NCI-H146 treated with DMSO at 0.1 percent for 48 hours (cell line): ENCODE results near the gene VPS33A.
"Not testable (repeated sequence)": the region's sequence is repeated elsewhere in the genome, so short reads cannot be mapped to it uniquely, and the experiment has no call there.

Source experiments
- DNase-seq: peaks from one replicate; lab custom pipeline; 2025; ENCODE audit not compliant: unreplicated experiment; lab: John Stamatoyannopoulos, UW

VPS33A gene

DNA sequence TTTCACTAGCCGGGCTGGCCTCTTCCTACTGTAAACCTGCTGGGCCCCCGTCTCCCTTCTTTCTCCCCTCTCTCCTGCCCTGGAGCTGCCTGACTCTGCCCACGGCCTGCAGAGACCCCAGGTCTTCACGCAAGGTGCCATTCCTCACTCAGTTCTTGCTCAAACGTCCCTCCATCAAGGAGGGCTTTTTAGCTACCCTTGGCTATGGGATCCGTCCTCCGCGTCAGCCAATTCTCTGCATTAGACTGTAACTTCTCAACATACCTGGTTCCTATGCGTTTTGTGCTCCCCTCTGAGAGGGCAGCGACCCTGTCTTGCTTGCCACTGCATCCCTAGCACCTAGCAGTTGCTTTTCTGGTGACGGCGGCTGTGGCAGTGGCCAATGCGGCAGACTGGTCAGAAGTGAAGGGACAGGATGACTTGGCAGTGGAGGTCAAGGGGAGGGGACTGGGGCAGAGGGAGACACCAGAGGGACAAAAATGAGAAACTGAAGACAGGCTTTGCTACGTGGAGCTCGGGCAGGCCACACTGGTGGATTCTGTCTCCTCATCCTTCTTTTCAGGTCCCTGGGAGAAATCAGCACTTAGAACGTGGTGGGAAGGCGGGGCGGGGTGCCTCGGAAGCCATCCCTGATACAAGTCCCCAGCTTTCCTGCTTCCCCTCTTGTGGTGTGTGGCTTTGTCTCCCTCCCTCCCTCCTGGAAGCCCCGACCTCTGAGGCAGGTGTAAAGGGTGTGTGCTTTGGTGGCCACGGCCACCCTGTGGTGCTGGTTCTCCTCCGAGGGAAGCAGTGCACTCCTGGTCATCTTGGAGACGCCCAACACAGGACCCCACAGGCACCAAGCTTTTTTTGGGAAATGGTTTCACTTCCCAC is 61.0 kb downstream of the VPS33A start:
- no peak for DNase-seq

- no peak for DNase-seq
These were observed 61.9 kb downstream of the VPS33A start for GRCh38 chr12:122204167-122205052.

DNA sequence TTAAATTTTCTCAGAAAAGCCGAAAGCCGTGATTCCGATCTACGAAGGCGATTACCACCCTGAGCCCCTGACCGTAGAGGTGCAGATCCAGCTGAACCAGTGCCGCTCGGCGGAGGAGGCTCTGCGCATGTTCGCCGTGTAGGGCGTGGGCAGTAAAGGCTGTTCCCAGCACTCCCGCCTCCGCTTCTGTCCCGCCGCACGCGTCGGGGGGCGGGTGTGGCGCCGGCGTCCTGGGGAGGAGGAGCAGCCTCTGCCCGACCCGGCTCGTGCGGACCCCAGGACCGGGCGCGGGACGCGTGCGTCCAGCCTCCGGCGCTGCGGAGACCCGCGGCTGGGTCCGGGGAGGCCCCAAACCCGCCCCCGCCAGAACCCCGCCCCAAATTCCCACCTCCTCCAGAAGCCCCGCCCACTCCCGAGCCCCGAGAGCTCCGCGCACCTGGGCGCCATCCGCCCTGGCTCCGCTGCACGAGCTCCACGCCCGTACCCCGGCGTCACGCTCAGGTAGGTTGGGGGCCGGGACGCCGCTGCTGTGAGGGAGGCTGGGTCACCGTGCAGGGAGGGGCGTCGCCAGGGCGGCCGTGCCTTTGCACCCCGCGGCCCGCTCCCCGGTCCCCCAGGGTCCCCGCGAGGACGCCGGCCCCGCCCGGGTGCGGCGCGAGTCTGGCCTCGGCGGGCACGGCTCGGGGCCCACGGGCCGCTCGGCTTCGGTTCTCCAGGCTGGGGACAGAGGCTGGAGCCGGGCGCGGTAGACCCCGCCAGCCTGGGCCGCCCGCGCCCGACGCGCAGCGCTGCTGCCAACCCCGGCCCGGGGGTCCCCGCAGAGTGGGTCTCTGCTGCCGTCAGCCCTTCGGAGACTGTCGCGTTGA is 62.8 kb downstream of the VPS33A start, which contains the start of gene B3GNT4:
Gene B3GNT4 (plus strand): TSS at position 409 of the 866 bp plus-strand sequence. CDS start 910 bp downstream, outside the sequence.
- DNase-seq, result peak; percentile 49

GRCh38 chr12:122202811-122203210 is 63.5 kb downstream of the VPS33A start:
- not testable (repeated sequence) for DNase-seq

DNA sequence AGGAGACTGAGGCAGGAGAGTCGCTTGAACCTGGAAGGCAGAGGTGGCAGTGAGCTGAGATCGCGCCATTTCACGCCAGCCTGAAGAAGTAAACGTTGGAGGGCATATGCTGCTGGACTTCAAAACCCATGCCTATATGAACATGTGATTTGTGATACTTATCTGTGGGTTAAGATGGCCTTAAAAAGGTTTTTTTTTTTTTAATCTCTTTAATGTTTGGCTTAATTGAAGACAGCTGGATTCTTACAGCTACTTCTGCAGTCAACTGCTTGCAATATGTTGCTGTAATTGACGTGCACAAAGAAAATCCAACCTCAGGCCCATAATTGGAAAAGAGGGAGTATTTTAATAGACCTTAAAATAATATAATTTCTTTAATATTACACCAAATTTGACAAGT is 64.3 kb downstream of the VPS33A start:
- no peak for DNase-seq

GRCh38 chr12:122201381-122201780 is 64.9 kb downstream of the VPS33A start:
- DNase-seq, result no peak

DNA sequence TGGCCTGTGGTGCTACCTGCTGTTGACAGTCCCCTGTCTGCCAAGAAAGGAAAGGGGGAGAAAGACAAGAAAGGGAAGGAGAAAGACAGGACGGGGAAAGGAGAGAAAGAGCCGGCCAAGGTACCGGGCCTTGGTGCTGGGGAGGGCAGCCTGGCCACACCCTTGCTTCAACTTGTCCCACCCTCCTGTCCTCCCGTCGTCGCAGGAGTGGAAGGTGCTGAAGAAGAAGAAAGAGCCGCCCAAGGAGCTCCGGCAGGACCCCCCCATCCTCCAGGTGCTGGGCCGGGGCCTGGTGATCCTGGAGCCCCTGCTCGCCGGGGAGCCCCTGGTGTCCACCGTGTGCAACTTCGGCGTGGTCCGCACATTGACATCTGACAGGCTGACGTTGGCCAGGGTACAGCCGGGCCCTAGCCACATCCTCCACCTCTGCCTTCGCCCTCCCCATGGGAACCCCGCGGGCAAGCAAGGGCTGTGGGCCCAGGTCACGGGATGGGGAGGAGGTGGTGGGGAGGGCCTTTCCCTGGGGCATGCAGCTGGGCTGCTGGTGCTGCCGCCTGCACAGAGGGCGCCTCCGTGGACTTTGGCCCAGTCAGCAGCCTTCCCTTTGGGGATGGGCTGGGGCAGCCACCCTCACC is 65.6 kb downstream of the VPS33A start:
- no peak for DNase-seq

DNA sequence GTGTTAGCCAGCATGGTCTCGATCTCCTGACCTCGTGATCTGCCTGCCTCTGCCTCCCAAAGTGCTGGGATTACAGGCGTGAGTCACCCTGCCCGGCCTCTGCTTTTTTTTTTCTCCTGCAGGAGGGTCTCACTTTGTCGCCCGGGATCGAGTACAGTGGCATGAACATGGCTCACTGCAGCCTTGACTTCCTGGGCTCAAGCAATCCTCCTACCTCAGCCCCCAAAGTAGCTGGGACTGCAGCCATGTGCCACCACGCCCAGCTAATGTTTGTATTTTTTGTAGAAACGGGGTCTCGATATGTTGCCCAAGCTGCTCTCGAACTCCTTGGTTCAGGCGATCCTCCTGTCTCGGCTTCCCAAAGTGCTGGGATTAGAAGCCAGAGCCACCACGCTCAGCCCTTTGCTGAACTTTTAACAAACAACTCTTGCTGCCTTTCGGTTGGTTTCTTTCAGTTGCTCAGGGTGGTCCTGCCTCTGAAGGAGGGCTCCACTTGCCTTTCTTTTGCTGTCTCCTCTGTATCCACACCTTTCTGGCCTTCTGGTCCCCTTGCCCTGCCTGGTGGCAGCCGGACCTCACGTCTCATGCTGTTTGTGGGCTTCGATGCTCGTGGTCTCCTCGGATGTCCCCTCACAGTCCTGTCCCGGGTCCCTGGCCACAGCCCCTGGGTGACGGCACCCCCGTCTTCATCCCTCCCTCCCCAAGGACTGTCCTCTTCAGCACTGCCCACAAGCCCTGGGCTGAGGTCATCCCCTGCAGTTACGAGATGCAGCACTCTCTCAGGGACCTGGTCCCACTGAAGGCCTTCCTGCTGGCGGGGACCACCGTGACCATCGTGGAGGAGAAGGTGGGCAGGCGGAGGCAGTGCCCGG is 66.6 kb downstream of the VPS33A start:
- no peak for DNase-seq

- no peak for DNase-seq
These were observed 68.7 kb downstream of the VPS33A start for GRCh38 chr12:122197612-122197966.

GRCh38 chr12:122195405-122195804 is 70.9 kb downstream of the VPS33A start:
- DNase-seq, result no peak

GRCh38 chr12:122194804-122195203 is 71.5 kb downstream of the VPS33A start:
- no peak for DNase-seq

GRCh38 chr12:122192441-122192840 is 73.9 kb downstream of the VPS33A start:
- DNase-seq, result no peak

- peak; percentile 36 for DNase-seq
These were observed 75.2 kb downstream of the VPS33A start for GRCh38 chr12:122190842-122191668.

DNA sequence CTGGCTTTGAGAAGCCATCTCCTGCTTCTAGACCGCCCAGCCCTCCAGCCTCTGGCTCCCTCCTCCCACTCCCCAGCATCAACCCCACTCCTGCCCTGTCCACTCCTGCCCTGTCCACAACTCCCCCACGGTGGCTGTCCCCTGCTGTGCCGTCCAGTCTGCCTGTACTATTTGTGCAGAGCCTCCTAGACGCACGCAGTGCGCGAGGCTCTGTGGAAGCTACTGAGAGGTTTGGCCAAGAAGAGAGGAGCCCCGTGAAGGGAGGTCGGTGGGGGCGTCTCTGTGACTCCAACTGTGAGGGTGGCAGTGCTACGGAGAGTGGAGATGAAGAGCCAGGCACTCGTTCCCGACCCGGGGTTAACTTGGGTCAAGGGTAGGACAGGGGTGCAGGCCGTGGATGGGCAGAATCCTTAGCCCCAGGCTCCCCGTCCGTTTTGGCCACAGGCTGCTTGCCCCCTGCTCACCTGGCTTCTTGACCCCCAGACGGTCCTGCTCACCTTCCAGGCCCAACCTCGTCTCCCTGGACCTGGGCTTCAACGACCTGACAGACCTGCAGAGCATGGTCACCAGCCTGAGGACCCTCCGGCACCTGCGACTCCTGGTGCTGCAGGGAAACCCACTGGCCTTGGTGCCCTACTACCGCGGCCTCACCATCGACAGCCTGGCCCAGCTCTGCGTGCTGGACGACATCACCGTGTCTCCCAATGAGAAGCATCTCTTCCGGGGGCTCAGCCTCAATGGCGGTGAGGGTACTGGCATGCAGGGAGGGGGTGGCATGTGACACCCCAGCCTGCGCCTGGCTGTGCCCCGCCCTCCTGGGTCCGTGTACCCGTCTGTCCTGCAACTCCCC is 76.4 kb downstream of the VPS33A start:
- DNase-seq, result no peak

DNA sequence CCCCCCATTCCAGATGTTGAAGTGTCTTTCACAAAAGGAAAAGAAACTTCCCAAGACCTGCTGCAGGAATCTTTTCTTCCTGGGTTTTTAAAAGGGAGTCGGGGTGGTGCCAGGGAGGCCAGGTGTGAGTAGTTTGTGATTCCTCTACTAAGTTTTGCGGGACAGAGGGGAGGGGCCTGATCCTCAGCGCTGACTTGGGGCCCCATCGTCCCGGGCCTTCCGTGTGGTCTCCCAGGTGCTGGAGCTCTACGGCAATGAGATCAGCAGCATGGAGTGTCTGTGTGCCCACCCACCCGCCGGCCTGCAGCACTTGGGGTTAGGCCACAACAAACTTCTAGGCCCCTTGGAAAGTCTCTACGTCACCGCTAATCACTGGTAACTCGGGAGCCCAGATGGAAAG is 78.8 kb downstream of the VPS33A start:
- DNase-seq, result no peak

- no peak for DNase-seq
These were observed 80.7 kb downstream of the VPS33A start for GRCh38 chr12:122185494-122186082.

DNA sequence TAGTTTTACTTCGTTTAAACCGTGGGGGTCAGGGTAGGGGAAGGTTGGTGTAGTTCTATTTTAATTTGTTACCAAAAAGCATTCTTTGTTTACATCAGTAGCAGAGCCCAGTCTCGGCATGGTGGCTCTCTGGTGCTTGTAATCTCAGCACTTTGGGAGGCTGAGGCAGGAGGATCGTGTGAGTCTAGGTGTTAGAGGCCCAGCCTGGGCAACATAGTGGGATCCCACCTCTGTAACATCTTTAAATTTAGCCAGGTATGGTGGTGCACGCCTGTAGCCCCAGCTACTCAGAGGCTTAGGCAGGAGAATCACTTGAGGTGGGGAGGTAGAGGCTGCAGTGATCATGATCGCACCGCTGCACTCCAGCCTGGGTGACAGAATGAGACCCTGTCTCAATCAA is 81.2 kb downstream of the VPS33A start:
- no peak for DNase-seq
